GM23248 (cell line): Measurements from ENCODE around the gene MIOS. TPM values are rescaled to one million over a fixed set of nuclear protein-coding genes. Genes with fewer than 3 reads are reported as not detected.
A peak's percentile ranks its signal among the peaks of the same experiment; 100 is the strongest.

Experiments
- DNase-seq: peaks from one replicate; pipeline ENCODE4 v3.0.0-alpha.2; 2015
- H2AFZ ChIP-seq: fragments of 200-600 bp; sonication (generic); 2 replicates; pipeline ENCODE4 v1.6.1; 2016; ENCODE audit warnings: antibody characterized with exemption
- H3F3A ChIP-seq: fragments of 200-600 bp; sonication (generic); 2 replicates; pipeline ENCODE4 v1.6.1; 2016; ENCODE audit warnings: mild to moderate bottlenecking, antibody characterized with exemption, mixed run types; ENCODE audit not compliant: insufficient read depth
- H3K27ac ChIP-seq: fragments of 200-600 bp; sonication (generic); 2 replicates; pipeline ENCODE4 v1.5.1; 2016; ENCODE audit warnings: mild to moderate bottlenecking
- H3K27me3 ChIP-seq: fragments of 200-600 bp; sonication (generic); replicated peaks from 2 replicates; pipeline ENCODE4 v1.6.1; 2016; ENCODE audit warnings: mild to moderate bottlenecking; ENCODE audit not compliant: insufficient read depth
- H3K36me3 ChIP-seq: fragments of 200-600 bp; sonication (generic); 2 replicates; pipeline ENCODE4 v1.6.1; 2016; ENCODE audit warnings: low read depth, mild to moderate bottlenecking
- H3K4me1 ChIP-seq: fragments of 200-600 bp; sonication (generic); 2 replicates; pipeline ENCODE4 v1.6.1; 2016; ENCODE audit warnings: mild to moderate bottlenecking; ENCODE audit not compliant: insufficient read depth
- H3K4me2 ChIP-seq: fragments of 200-600 bp; sonication (generic); one replicate; pipeline ENCODE4 v1.6.1; 2016; ENCODE audit warnings: mild to moderate bottlenecking; ENCODE audit not compliant: unreplicated experiment
- H3K4me3 ChIP-seq: fragments of 200-600 bp; sonication (generic); 2 replicates; pipeline ENCODE4 v1.5.1; 2016; ENCODE audit warnings: mild to moderate bottlenecking
- H3K79me2 ChIP-seq: fragments of 200-600 bp; sonication (generic); 2 replicates; pipeline ENCODE4 v1.6.1; 2016; ENCODE audit warnings: mild to moderate bottlenecking; ENCODE audit not compliant: insufficient read depth
- H3K9ac ChIP-seq: fragments of 200-600 bp; sonication (generic); 2 replicates; pipeline ENCODE4 v1.6.1; 2016; ENCODE audit warnings: mild to moderate bottlenecking
- H3K9me2 ChIP-seq: fragments of 200-600 bp; sonication (generic); 2 replicates; pipeline ENCODE4 v1.6.1; 2016; ENCODE audit warnings: mixed run types, mild to moderate bottlenecking, moderate library complexity; ENCODE audit not compliant: insufficient read depth
- H3K9me3 ChIP-seq: fragments of 200-600 bp; sonication (generic); one replicate; pipeline ENCODE4 v1.6.1; 2017; ENCODE audit warnings: low read depth
- H4K20me1 ChIP-seq: fragments of 200-600 bp; sonication (generic); 2 replicates; pipeline ENCODE4 v1.6.0; 2016; ENCODE audit not compliant: insufficient read depth
- EZH2 ChIP-seq: fragments of 200-600 bp; sonication (generic); IDR thresholded peaks from 2 replicates; pipeline ENCODE4 v1.6.1; 2018; ENCODE audit warnings: antibody characterized with exemption, mild to moderate bottlenecking; ENCODE audit not compliant: insufficient read depth, poor library complexity, severe bottlenecking
- EZH2phosphoT487 ChIP-seq: fragments of 200-600 bp; sonication (generic); IDR thresholded peaks from 2 replicates; pipeline ENCODE4 v1.6.1; 2018; ENCODE audit warnings: antibody characterized with exemption, moderate library complexity, mild to moderate bottlenecking, low read depth; ENCODE audit not compliant: insufficient read depth
- WGBS, 2 experiments: methylation state at CpG; one replicate each; pipeline ENCODE4 v1.1.6; 2015 to 2017; ENCODE audit warnings: low lambda C conversion rate in 2 of 2, low coverage in 1 of 2; ENCODE audit errors: missing lambda C conversion rate in 2 of 2; 5-methylcytosine and 5-hydroxymethylcytosine counted together
- in situ Hi-C: fragments of 300-500 bp; cut with MboI; formaldehyde crosslinking; loops from 2 replicates; pipeline ENCODE4 v1.15.0; 2020
- polyA plus RNA-seq: library from polyadenylated mRNA; unstranded; fragments of >200 nt; fragmentation: Nextera tagmentation; extraction: Ambion mirVana; gene quantifications from 2 replicates; pipeline ENCODE4 v1.2.1, GENCODE V29; 2016
- total RNA-seq: library from RNA; depleted of rRNA; stranded (reverse); fragments of >200 nt; shearing (Covaris generic); gene quantifications from 2 replicates; pipeline ENCODE4 v1.2.3, GENCODE V29; 2014; rRNA removed

Gene MIOS
- total RNA-seq = 29.7 and 47.8 TPM in 2 replicates
- polyA plus RNA-seq = 12.4 and 13.3 TPM in 2 replicates

DNA sequence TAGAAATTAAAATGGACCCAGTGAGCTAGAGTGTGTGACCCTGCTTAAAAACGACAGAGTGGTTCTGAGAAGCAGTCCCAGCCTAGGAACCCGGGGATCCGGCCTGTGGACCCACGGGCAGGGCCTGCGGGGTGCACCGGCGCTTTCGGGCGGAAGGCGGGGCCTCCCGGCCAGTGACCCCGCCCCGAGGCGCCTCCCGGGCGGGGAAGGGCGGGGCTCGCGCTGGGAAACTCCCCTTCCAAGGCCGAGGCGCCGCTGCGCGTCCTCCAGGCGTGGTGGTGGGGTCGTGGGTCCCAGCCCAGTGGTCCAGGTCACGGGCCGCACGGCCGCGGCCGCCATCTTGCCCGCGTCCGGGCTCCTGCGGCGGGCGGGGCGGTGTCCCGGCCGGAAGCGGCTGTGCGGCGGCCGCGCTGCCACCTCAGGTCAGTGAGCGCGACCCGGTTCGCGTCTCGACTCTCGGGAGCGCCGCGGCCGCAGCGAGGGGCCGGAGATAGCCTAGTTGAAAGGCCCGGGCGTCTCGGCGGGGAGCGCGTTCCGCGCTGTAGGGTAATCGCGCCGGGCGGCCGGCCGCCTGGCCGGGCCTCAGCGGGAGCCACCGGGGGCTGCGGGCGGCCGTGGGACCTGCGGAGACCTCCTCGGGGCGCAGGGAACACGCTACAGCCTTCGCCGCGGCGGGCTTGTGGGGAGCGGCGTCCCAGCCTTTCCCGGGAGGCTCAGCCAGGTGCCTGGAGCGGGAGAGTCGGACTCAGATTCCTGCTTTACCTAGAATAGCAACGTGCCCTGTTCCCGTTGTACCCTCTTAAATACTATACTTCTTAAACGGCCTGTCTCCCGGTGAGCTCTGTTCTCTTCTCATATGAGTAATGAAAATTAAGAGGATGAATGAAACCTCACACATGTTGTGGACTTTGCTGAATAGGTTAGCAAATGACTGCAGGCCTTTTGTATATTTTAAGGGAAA is at the start of gene MIOS:
MIOS (plus strand) TSS at position 234 of the 961 bp plus-strand sequence. CDS start 5,592 bp downstream, outside the sequence.
- H3K4me3 ChIP-seq = peak within 1 kb of the TSS; percentile 76
- in situ Hi-C loops = no loop called here

DNA sequence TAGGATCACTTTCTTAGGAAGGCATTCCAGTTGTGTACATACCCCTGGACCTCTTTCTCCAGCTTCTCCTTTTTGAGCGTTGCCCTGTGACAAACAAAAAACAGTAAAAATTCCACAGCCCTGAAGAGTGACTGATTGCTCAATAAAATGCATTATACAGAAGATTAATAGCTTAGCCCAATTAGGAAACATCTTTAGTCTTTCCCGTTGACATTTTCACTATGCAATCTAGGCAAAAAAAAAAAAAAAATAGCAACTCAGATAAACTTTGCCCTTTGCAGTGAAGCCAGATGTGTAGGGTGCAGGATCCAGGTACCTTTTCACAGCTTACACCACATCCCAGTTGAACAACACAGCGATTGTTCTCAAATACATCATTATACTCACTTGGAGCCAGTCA is 48.9 kb upstream of the MIOS start:
- WGBS, 2 experiments = 39 to 46% methylated on average over 3 of the region's 3 CpGs

More for the DNA sequence above, at the start of gene MIOS:
- H3K9me3 ChIP-seq = no peaks in the 10 kb centered on the region
- peak; percentile 85 for DNase-seq
- no peaks in the 10 kb centered on the region for H4K20me1 ChIP-seq
- H3K27ac ChIP-seq = peak within 1 kb of the TSS; percentile 62
- H3K4me2 ChIP-seq = peak within 1 kb of the TSS; percentile 79
- peaks cover 28% of the 10 kb centered on the region for H3K4me1 ChIP-seq
- no peaks in the 10 kb centered on the region for H3K36me3 ChIP-seq
- peaks cover 38% of the 10 kb centered on the region for H3F3A ChIP-seq
- H3K27me3 ChIP-seq = no peaks in the 10 kb centered on the region
- peaks cover 44% of the 10 kb centered on the region for H3K79me2 ChIP-seq
- no peak for TF ChIP-seq EZH2phosphoT487
- no peak for TF ChIP-seq EZH2
- 0% methylated on average over 60 to 70 of the region's 96 CpGs for WGBS, 2 experiments
- peak within 1 kb of the TSS; percentile 85 for H2AFZ ChIP-seq
- peak within 1 kb of the TSS; percentile 87 for H3K9ac ChIP-seq
- 0 out of 2 replicates have a peak, but pooled peaks cover under 1% of the 10 kb centered on the region for H3K9me2 ChIP-seq

DNA sequence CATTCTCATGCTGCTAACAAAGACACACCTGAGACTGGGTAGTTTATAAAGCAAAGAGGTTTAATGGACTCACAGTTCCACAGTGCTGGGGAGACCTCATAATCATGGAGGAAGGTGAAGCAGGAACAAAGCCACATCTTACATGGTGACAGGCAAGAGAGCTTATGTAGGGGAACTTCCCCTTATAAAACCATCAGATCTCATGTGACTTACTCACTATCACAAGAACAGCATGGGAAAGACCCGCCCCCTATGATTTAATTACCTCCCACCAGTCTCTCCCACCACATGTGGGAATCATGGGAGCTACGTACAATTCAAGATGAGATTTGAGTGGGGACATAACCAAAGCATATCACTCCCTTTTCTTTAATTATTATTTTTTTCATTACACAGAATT is 47.6 kb upstream of the MIOS start:
- Histone ChIP-seq H3K36me3 (no peaks in the 10 kb centered on the region), H3K79me2 (no peaks in the 10 kb centered on the region), H3K4me1 (no peaks in the 10 kb centered on the region), H3K9ac (no peak overlapping the region), H3K4me3 (no peak overlapping the region), H3F3A (no peaks in the 10 kb centered on the region), H3K27me3 (no peaks in the 10 kb centered on the region), H3K4me2 (no peak overlapping the region), H2AFZ (no peak overlapping the region), H3K9me3 (no peaks in the 10 kb centered on the region), H3K9me2 (no peaks in the 10 kb centered on the region), H4K20me1 (no peaks in the 10 kb centered on the region), H3K27ac (no peak overlapping the region)
- in situ Hi-C loops = no loop called here
- 86 to 100% methylated on average over 2 of the region's 2 CpGs for WGBS, 2 experiments
- TF ChIP-seq EZH2phosphoT487 (no peak), EZH2 (no peak)
- DNase-seq = no peak

More for the DNA sequence above, 48.9 kb upstream of the MIOS start:
- H3K4me3 ChIP-seq = no peak overlapping the region
- H4K20me1 ChIP-seq = no peaks in the 10 kb centered on the region
- no peak overlapping the region for H3K9ac ChIP-seq
- H3F3A ChIP-seq = no peaks in the 10 kb centered on the region
- no peak overlapping the region for H3K27ac ChIP-seq
- H3K36me3 ChIP-seq = no peaks in the 10 kb centered on the region
- no peaks in the 10 kb centered on the region for H3K4me1 ChIP-seq
- DNase-seq = no peak
- no peak for TF ChIP-seq EZH2
- no peak for TF ChIP-seq EZH2phosphoT487
- H3K4me2 ChIP-seq = no peak overlapping the region
- H3K27me3 ChIP-seq = no peaks in the 10 kb centered on the region
- H3K9me3 ChIP-seq = no peaks in the 10 kb centered on the region
- H2AFZ ChIP-seq = no peak overlapping the region
- in situ Hi-C loops = no loop called here
- no peaks in the 10 kb centered on the region for H3K9me2 ChIP-seq
- no peaks in the 10 kb centered on the region for H3K79me2 ChIP-seq

DNA sequence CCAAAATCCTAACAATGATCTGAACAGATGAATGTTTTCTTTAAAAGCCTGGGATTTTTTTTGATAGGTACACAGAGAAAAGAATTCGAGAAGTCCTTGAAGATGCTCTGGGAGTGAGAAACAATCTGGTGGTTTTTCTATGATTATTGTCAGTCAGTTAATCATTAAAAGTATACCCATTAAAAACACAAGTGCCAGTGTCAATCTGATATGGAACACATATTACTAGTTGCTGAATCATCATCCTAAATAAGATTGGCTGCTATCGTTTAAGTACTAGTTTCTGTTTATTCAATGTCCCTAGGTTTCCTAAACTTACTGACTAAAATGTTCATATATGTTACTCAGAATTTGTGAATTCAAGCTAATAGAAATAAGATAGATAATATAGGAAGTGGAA is 47.2 kb upstream of the MIOS start:
- Histone ChIP-seq H3K4me2 (no peak overlapping the region), H3K79me2 (no peaks in the 10 kb centered on the region), H3K27ac (no peak overlapping the region), H3K4me3 (no peak overlapping the region), H3K9me2 (no peaks in the 10 kb centered on the region), H3K36me3 (no peaks in the 10 kb centered on the region), H3K9me3 (no peaks in the 10 kb centered on the region), H4K20me1 (no peaks in the 10 kb centered on the region), H3K9ac (no peak overlapping the region), H3F3A (no peaks in the 10 kb centered on the region), H3K27me3 (no peaks in the 10 kb centered on the region), H3K4me1 (no peaks in the 10 kb centered on the region), H2AFZ (no peak overlapping the region)
- DNase-seq = no peak
- WGBS, 2 experiments = 77 to 84% methylated on average over 2 of the region's 2 CpGs
- no peak for TF ChIP-seq EZH2phosphoT487
- TF ChIP-seq EZH2 = no peak
- in situ Hi-C loops = no loop called here
